Neural cell (in vitro differentiated cells): ENCODE results near the gene SUPT3H.

Source experiments
- EZH2 ChIP-seq: fragments of 200-600, 300-800 bp; shearing (Covaris generic), sonication (generic); IDR thresholded peaks from 2 replicates; pipeline ENCODE4 v1.6.1; 2014; ENCODE audit warnings: antibody characterized with exemption, low read length, borderline replicate concordance, mild to moderate bottlenecking; ENCODE audit not compliant: insufficient read depth, poor library complexity, severe bottlenecking
- MXI1 ChIP-seq: fragments of 450-650 bp; conservative IDR thresholded peaks from 2 replicates; pipeline ENCODE4 v1.6.1; 2014; ENCODE audit warnings: antibody characterized with exemption, mild to moderate bottlenecking; ENCODE audit not compliant: poor library complexity, severe bottlenecking
- RAD21 ChIP-seq: fragments of 450-650 bp; conservative IDR thresholded peaks from 2 replicates; pipeline ENCODE4 v1.6.1; 2014; ENCODE audit warnings: antibody characterized with exemption, mild to moderate bottlenecking, moderate library complexity
- SMC3 ChIP-seq: fragments of 450-650 bp; conservative IDR thresholded peaks from 2 replicates; pipeline ENCODE4 v1.6.1; 2014; ENCODE audit warnings: antibody characterized with exemption, mild to moderate bottlenecking, moderate library complexity; ENCODE audit not compliant: poor library complexity

DNA sequence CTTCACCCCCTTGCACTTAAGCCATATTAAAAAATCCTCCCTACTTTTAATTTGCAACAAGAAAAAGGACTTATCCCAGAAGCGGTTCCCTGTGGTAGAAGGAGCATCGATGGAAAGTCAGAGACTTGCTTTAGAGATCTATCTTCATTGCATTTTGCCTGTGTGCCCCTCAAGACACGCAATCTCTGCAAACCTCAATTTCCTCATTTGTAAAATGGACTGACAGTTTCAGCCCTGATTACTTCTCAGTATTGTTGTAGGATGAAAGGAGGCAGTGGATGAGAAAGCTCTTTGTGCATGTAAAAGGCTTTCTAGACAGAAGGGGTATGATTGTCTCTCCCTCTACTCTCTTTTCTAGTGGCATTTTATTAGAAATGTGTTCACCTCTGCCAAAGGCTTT is 580.0 kb downstream of the SUPT3H start:
- TF ChIP-seq EZH2 (no peak), RAD21 (no peak), MXI1 (no peak), SMC3 (no peak)
